GM19240 (cell line): ENCODE measurements around the gene GABRB2.
A peak's percentile ranks its signal among the peaks of the same experiment; 100 is the strongest.
"Not testable (repeated sequence)": the region's sequence is repeated elsewhere in the genome, so short reads cannot be mapped to it uniquely, and the experiment has no call there.

Experiments used
- DNase-seq: peaks from one replicate; pipeline ENCODE4 v3.0.0; 2011; ENCODE audit warnings: low spot score; ENCODE audit not compliant: insufficient read length

The GABRB2 gene

DNA sequence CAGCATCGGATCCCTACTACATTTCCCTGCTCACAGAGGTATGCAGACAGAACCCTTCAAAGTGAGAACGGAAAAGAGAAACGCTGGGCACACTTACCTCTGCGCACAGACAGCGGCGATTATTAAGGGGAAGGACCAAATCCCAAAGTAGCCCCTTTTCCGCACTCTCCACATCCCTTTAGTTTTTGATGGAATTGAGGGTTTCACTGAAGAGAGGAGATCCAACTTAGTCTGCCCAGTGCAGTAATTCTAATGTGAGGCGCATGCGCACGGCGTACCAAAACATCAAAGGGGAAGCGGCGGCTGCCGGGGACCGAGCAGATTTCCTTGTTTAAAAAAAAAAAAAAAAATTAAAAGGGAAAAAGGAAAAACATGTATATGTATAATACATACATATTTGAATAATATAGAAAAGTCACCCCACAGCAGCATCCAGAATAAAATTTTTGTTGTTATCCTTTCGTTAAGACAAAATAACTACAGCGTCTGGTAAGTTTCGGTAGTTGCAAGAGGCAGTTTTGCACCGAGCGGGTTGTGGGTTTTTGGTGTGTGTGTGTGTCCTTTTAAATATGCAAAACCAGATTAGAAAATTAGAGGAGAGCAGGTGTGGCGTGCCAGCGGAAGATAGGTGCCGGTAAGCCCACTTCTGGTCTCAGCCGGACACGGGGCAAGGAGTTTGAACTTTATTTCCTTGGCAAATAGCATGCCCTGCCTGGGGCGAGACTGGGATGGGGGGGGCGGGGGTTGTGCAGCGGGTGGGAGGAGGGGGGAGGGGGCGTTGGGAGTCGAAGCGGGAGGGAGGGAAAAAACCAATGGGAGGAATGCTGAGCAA is at the start of gene GABRB2:
Gene GABRB2 (minus strand): TSS at position 256 of the 832 bp plus-strand sequence. CDS start 82 bp downstream, at position 174.
- DNase-seq: peak; percentile 24

DNA sequence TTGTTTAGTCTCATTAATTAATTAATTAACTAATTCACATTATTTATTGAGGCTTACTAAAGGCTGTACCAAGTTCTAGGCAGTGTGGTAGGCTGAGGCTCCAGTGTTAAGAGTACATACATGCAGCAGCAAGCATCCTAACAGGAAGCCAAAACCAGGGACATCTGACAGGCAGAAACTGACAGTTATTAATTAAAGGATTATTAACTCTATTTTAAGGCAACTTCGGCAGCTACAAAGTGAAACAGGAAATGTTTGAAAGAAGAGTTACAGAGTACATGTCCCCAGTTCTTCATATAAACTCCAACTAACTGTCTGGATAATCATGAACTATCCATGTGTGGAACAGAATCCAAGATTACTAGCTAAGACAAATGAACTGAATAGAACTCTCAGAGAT is 39.3 kb upstream of the GABRB2 start:
- DNase-seq: no peak

DNA sequence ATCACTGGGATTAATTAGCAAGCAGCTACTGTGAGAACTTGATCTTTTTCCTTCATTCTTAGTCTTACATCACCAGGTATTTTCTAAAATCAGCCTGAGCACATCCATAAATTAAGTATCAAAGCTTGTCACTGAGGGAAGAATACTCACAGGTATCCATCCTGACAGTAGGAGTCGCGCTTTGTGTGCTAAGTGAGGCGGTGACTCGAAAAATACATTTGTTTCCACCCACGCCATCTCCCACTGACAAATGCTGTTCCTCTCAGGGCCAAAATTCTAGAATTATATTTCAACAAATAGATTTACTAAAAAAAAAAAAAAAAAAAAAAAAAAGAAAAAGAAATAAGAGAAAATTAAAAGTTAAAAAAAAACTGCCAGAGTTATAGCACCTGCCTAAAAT is 34.1 kb upstream of the GABRB2 start:
- no peak for DNase-seq

DNA sequence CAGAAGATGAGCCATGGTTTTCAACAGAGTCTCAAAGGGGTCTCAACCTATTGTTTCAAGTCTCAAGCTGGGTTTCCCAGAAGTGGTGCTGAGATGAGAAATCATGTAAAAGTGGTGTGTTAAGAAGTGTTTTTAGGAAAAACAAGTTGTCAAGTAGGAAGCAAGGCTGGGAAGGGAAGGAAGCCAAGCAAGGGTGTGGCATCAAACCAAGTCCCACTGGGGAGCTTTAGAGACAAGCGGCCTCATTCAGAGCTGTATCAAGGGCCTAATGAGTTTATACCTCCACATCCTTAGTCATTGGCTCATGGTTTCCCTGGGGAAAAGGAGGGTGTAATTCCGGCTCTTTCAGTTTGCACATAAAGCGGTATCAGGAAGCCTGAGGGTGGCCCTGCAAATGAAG is 26.4 kb upstream of the GABRB2 start:
- DNase-seq: no peak

DNA sequence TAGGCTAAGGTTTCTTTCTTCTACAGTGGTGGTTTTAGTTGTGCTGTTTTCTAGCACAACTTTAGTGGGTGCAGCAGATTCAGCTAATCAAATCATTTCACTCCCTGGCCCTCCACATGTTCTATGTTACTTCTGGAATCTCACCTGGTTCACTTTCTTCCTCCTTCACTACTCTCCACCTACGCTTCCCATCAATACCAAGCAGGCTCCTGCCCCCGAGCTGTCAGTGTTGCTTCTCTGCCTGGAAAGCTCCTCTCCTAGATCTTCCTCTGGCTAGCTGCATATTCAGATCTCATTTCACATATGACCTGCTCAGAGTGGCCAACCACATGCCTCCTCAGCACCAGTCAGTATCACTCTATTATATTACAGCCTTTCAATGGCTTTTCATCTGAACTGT is 19.6 kb upstream of the GABRB2 start:
- no peak for DNase-seq

DNA sequence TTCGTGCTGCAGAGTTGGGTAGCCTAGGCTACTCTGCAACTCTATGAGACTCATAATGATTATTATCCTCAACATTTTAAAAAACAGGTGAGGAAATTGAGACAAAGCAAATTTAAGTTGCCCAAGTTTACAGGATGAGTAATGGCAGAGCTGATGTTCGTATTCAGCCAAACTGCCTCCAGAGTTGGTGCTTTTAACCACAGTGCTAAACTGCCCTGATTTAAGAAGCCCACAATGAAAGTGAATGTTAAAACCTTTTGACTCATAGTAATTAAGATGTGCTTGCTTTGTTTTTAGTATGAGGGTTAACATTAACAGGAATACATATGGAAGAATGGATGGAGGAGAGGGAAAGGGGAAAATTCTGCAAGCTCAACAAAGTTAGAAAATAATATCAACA is 15.9 kb upstream of the GABRB2 start:
- DNase-seq: no peak

DNA sequence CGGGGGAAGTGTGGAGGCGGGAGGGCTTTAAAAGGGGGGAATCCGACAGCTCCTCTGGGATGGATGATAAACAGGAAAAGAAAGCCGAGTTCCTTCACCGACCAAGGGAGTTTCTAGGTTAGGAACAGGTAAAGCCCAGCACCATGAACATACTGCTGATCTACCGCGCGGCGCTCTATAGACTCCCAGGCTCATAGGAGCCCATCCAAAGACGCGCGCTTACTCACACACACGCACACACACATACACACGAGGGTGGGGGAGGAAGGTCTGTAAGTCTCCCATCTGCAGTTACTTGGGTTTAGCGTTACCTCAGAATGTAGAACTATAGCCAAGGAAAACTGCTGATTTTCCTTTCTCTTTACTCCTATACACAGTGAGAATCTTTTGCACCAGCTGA is 2.6 kb upstream of the GABRB2 start:
- no peak for DNase-seq

DNA sequence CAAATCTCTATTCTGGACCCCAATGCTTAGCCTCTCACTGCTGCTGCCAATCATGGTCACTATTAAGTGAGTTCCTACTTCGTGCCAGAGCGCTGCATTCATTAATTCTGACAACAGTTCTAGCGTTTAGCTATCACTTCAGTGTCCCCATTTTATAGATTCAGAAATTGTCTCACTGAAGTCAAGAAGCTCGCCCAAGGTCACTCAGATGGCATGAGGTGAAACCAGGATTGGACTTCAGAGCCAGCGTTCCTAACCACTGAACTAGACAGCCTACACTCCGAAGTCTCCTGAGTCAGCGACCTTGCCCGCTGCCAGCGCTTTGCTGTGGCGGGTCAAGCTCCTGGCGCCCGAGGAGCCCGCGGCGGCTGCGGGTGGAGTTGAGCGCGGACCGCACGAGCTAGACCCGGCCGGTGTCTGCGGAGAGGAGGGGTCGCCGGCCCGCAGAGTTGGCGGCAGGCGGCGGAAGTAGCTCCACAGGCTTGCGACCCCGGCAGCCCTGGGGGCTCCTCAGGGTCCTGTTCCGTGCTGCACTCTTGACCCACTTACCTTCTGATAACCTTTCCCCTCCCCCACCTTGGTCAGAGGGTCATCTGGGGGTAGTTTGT is 2.1 kb upstream of the GABRB2 start:
- DNase-seq: no peak

DNA sequence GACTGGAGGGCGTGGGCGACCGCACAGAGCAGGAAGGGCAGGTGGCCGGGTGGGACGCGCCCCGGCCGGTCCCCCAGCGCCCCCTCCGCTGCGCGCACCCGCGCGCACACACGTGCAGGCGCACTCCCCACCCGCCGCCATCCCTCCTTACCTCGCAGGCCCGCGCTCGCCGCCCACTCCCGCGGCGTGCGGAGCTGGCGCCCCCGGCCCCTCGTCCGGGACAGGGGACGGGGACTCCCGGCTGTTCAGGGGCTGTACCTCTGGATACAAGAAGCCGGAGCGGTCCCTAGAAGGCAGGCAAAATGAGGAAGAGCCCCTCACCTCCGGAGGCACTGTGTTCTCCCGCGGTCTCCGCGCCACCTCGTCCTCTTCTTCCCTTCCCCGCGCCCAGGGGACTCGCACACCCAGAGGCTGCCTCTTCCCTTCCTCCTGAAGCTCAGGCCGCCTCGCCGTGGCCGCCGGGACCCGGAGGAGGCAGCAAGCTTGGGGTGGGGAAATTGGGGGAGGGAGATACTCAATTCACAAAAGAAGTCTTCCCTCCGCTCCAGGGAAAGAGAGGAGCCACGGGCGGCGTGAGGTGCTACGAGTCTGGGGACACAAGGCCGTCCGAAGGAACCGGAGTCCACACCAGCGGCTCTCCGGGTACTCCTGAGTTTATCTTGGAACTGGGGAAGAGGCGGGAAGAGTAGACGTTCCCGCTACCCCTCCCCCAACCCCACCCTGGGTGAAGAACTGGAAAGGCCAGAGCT is 1.4 kb upstream of the GABRB2 start:
- no peak for DNase-seq

DNA sequence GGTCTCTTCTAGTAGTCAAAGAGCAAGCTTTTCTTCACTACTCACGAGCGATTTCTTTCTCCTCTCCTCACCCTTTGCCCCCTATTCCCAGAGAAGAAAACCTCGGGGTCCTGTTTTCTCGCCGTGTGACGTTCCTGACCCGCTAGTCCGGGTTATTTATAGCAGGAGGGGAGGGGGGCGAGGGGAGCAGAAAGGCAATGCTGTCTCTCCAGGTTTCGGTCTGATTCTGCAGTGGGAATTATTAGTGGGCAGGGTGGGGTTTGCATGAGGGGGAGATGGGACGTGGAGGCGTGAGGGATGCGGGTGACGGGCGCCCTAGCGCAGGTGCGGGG is 847 bp upstream of the GABRB2 start:
- no peak for DNase-seq

DNA sequence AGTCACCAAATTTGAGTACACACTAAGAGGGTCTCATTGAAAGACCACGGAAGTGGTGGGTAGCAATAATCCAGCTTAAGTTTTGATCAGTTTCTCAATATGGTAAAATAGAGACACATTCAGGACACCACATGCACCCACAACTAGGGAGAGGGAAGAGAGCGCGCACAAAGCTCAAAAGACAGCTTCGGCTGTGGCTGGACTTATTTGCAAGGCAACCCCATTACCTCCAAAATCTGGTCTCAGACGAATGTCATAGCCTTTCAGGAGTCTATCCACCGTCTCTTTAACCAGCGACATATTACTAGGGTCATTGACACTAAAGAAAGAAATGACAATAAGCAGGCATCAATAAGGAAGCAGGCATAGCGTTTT is 443 bp downstream of the GABRB2 start:
- DNase-seq: no peak

DNA sequence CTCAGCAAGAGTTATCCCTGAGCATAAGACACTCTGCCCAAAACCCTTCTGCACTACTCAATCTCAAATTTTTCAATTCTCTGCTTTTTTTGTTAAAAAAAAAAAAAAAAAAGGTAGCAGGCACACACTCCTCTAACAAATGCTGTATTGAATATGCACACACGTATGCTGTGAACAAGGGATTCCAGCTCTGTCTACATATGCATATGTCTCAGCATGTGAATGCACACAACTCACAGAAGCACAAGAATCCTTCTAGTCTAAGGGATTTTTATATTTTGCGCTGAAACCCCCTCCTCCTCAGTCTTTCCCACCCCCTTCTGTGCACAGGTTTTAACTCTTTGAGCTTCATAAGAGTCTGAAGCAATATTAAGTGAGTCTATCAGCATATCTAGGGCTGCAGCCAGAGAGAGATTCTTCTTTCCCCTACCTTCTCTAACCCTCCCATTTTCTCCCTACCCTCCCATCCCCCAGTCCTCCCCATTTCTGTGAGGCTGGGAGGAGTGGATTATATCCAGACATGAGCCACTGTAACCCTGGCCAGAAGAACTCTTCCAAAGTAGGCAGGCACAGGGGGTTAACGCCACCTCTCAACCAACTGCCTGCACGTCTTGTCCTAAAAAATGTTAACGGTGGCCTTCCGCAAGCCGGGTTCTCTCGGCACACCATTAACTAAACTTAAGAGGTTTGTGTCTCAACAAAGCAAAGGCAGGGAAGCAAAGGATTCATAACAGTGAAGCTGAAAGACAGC is 1.0 kb downstream of the GABRB2 start:
- DNase-seq: no peak

DNA sequence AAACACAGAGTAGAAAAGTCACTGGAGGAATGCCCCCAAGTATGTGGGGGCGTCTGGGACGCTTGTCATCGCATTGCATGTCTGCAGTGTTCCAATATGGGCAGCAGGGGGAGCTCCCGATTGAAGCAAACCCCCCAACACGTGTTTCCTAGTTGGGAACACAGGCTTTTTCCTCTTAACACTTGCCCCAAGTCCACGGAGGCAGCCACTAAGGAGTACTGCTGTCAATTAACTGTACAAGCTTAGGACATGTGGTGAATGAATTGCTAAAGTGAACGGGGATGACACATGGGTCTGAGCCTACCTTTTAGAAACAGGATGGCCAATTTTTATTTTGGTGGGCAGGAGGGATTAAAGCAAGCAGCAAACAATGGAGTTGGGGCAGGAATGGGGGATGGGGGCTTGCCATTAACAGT is 2.2 kb downstream of the GABRB2 start:
- peak; percentile 15 for DNase-seq

DNA sequence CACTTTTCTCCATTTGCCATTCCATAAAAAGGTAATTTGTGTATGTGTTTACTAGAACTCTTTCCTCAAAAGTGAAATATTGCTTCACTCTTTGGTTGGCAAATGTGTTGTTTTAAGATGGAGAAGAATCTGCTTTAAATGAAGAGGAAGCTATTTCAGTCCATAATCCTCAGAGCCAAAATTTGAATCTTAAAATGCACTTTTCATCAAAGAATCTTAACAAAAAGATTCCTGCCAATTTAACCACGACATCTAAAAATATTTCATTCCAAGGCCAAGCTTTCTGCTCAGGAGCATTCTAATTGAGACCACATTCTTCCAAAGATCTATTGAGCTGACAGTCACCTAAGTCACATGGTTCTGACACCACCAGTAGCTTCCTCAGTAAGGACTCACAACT is 7.5 kb downstream of the GABRB2 start:
- no peak for DNase-seq

DNA sequence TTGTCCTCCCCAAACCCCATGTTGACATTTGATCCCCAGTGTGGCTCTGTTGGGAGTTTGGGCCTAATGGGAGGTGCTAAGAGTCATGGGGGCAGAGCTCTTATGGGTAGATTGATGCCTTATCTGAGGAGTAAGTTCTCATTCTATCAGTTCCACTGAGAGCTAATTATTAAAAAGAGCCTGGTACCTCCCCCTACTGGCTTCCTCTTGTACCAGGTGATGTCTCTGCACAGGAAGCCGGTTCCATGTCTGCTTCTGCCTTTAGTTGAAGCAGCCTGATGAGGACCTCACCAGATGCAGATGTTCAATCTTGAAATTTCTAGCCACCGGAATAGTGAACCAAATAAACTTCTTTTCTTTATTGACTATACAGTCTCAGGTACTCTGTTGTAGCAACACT is 10.8 kb downstream of the GABRB2 start:
- DNase-seq: no peak

DNA sequence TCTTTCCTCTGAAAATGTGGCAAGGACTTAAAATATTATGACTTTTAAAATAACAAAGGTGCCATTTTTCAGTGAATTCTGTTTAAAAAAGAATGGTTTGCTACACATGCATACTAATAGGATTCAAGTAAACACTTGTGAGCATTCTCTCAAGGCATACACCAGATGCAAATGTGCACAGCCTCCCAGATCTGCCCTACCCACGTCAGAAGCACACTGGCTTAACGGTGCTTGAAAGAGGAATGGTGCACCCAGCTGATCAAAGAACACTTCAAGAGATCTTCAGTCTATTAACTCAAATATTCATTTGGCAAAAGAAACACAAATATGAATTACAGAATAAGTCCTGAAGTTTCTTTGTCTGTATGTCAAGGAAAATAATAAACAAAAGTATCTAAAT is 15.8 kb downstream of the GABRB2 start:
- DNase-seq: no peak

DNA sequence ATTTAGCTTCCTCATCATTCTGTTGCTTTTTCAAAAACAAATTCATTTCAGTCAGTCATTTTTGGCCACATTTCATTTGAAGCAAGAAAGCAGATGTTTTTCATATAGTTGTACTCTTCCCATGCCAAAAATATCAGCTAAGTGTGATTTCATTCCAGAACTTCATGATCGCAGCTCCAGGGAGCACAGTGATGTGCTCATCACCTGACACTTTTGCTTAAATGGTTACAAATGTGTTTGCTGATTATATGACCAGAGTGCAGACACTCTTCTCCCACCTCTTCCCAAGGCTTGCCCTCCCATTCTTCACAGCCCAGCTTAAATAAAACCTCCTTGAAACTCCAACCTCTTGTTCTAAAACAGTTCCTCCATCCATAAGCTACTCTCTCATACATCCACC is 32.6 kb downstream of the GABRB2 start:
- no peak for DNase-seq

DNA sequence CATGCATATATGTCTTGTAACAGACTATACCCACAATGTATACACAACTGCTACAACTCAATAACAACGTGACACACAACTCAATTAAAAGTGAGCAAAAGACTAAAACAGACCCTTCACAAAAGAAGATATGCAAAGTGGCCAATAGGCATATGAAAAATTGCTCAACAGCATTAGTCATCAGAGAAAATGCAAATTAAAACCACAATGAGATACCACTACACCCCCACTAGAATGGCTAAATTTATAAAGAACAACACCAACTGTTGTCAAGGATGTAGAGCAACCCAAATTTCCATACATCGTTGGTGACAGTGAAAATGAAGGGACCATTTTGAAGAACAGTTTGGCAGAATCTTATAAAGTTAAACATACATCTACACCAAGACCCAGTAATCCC is 38.9 kb downstream of the GABRB2 start:
- no peak for DNase-seq

DNA sequence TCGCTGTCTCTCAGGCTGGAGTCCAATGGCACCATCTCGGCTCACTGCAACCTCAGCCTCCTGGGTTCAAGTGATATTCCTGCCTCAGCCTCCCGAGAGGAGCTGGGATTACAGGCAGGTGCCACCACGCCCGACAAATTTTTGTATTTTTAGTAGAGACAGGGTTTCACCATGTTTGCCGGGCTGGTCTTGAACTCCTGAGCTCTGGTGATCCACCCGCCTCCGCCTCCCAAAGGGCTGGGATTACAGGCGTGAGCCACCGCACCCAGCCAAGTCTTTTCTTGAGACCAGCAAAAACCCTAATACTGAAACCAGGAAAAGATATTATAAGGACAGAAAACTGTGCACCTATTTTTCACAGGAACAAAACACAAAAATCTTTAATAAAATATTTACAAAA is 41.4 kb downstream of the GABRB2 start:
- DNase-seq: not testable (repeated sequence)

DNA sequence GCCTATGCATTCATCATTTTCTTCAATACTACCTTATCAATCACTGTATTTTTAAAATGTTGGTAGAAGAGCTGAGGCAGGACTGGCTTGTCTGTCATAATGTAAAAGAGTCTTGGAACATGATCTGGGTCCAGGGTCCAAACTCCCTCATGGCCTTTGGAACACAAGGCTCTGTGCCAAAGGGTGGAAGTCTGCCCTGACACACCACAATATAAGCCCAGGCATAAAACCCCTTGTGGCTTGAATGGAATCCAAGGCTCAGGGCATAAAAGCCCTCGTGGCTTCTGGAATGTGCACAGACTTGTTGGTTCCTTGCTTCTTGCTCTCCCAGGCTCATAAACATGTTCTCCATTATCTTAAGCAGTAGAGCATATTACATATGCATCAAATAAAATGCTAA is 48.0 kb downstream of the GABRB2 start:
- DNase-seq: no peak

DNA sequence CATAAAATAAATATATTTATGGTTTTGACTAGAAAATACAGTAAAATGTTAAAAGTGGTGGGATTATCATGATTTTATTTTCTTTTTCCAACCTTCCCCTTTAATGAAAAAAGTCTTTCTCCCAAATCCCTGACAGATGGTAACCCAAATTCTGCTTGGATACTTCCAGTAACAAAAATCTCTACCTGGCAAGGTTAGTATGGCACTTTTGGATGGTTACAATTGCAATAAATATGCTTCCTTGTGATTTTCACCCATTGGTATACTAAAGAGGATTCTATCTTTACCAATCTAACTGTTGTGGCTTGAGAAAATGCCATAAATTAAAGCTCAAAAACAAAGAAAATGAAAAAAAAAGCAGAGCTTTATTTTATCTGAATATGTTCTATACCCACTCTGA is 62.8 kb downstream of the GABRB2 start:
- no peak for DNase-seq

DNA sequence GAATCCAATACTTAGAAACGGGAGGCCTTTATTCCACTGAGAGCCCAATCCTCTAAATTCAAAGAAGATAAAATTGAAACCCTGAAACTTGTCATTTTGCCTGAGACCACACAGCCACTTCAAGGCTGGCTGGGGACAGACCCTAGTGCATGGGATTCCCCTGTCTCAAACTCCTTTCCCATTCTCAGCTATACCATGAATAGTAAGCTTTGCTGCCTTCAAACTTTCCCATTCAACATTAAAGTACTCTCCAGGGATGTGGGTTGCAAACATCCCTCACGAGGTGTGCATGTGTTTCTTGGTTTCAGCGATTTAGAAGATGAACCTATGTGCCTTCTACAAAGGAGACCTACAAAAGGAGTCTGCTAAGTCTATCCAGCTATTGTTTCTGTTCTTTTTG is 64.6 kb downstream of the GABRB2 start:
- no peak for DNase-seq
